RWPE1 (cell line): ENCODE results near the gene GNB1L.

Experiments
- CTCF ChIA-PET: fragments of 350-600 bp; sonication (Branson Sonifier 250); formaldehyde crosslinking; extraction: SDS; loops from one replicate; lab custom pipeline; 2021; lab: Yijun Ruan, JAX
- POLR2A ChIA-PET: fragments of 400-600 bp; formaldehyde crosslinking; extraction: SDS; loops from one replicate; lab custom pipeline; 2020; ENCODE audit warnings: antibody characterized with exemption; ENCODE audit not compliant: low non-redundant PET; lab: Yijun Ruan, JAX
- DNase-seq: peaks from one replicate; pipeline ENCODE4 v3.0.0; 2012; ENCODE audit warnings: low spot score
- H3K27ac ChIP-seq: fragments of 450-650 bp; 2 replicates; pipeline ENCODE4 v1.5.1; 2017
- CTCF ChIP-seq: fragments of 450-650 bp; conservative IDR thresholded peaks from 2 replicates; pipeline ENCODE4 v1.5.1; 2017; ENCODE audit warnings: low read depth, mild to moderate bottlenecking

Gene GNB1L

DNA sequence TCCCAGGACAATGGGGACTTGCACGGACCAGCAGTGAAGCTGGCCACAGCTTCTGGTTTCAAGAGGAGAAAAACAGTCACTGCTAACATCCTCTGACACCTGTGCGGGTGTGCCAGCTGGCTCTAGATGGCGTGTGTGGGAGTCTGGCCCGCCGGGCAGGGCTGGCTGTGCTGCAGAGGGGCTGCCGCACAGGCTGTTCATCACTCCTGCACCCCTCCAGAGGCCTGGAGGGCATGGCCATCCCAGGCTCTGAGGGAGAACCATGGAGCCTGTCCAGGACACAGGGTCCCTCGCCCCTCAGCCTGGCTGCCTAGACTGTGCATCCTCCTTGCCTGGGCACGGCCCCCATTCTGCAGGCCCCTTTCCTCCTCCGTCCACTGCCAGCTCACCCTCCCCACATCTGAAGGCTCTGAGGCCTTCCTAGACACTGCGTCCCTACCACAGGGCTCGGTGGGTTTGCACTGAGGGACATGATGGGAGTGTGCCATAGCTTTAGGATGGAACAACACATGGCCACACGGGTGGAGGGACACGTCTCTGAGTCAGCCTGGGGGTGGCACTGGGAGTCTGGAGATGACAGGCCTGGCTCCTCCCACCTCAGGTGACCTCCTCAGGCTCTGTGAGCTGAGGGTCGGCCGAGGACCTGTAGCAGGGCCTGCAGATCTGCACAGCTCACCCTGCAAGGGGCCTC is 42.1 kb upstream of the GNB1L start:
- ChIA-PET POLR2A (no interaction called here), CTCF (interaction anchor here (0.9 kb wide), 2 partner anchors 14 to 181 kb away, joined by 3 to 4 read pairs; no protein-coding TSS in a partner anchor)
- no peak for TF ChIP-seq CTCF
- peak overlapping the region; percentile 41 for H3K27ac ChIP-seq
- DNase-seq = no peak

- peak overlapping the region; percentile 41 for H3K27ac ChIP-seq
- no peak for DNase-seq
- POLR2A ChIA-PET = no interaction called here
- no peak for TF ChIP-seq CTCF
- CTCF ChIA-PET = no interaction called here
Observed at GRCh38 chr22:19895160-19895849, 40.6 kb upstream of the GNB1L start.

- H3K27ac ChIP-seq = peak overlapping the region; percentile 100
- DNase-seq = no peak
- CTCF ChIA-PET = no interaction called here
- TF ChIP-seq CTCF = no peak
- POLR2A ChIA-PET = no interaction called here
Observed at GRCh38 chr22:19893363-19893762, 38.7 kb upstream of the GNB1L start.

DNA sequence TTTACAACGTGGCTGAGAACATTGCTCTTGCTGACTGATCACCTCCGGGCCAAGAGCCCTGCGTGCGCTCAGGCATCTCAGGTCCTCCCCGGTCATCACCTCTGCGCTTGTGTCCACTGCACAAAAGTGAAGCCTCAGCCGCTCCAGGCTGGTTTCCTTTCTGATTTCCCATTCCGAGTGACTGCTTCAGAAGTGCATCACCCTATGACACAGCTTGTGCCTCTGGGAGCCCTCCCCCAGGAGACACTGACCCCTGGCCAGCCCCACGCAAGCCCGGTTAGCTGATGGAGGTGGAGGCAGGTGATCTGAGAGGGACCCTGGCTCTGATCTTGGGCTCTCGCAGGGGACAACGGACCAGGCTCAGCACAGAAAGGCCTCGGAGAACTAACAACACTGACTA is 38.3 kb upstream of the GNB1L start:
- H3K27ac ChIP-seq = peak overlapping the region; percentile 100
- no peak for TF ChIP-seq CTCF
- POLR2A ChIA-PET = no interaction called here
- DNase-seq = no peak
- CTCF ChIA-PET = no interaction called here

DNA sequence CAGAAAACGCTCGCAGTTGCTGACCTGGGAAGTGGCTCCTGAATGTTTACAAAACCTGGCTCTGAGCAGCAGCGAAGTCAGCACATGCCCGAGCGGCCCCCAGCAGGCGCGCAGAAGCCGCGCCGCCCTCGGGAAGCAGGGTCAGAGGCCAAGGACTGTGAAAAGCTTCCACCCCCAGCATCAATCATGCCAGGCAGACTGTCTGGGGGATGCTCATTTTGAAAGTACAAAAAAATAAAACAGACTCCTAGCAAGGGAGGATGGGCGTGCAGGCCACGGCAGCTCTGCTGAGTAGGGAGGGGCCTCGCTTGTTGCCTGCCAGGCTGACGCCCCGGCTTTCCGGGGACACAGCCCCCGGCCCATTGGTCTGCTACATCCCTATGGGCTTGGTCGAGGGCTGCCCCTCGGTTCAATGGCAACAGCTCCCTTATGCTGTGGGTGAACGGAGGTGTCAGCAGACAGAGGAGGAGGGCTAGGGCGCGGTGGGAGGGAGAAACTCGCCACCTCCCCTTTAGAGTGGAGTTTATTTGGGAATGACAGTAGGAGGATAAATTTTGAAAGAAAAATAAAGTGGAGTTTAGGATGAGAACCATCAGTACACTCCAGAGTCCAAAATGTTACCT is 37.7 kb upstream of the GNB1L start:
- DNase-seq = peak; percentile 16
- POLR2A ChIA-PET = no interaction called here
- CTCF ChIA-PET = interaction anchor here (2.2 kb wide), 1 partner anchor 18 kb away, joined by 7 read pairs; no protein-coding TSS in a partner anchor
- peak overlapping the region; percentile 100 for H3K27ac ChIP-seq
- no peak for TF ChIP-seq CTCF

- ChIA-PET CTCF (interaction anchor here (0.8 to 2.2 kb wide), 2 partner anchors 19 to 26 kb away, joined by 3 to 7 read pairs; no protein-coding TSS in a partner anchor), POLR2A (no interaction called here)
- DNase-seq = peak; percentile 87
- no peak for TF ChIP-seq CTCF
- H3K27ac ChIP-seq = peak overlapping the region; percentile 100
Observed at GRCh38 chr22:19891317-19892256, 36.9 kb upstream of the GNB1L start.
